Sigmoid colon (tissue), 7 donors: ENCODE data around the gene ERGIC3. TPM values are rescaled to one million over a fixed set of nuclear protein-coding genes. Genes with fewer than 3 reads are reported as not detected.

Source experiments
- DNase-seq: peaks from one replicate; pipeline ENCODE4 v3.0.0-alpha.2; 2019
- H3K27ac ChIP-seq, 4 donors: fragments of 200-600 bp; sonication (generic); one replicate each; pipeline ENCODE4 v1.5.1; 2016 to 2019; ENCODE audit warnings: mild to moderate bottlenecking in 1 of 4
- H3K27me3 ChIP-seq, 3 donors: fragments of 200-600 bp; sonication (generic); one replicate each; pipeline ENCODE4 v1.5.1; 2019; ENCODE audit warnings: mild to moderate bottlenecking in 1 of 3
- H3K36me3 ChIP-seq, 4 donors: fragments of 200-600 bp; sonication (generic); one replicate each; pipeline ENCODE4 v1.5.1; 2016 to 2019
- H3K4me1 ChIP-seq, 4 donors: fragments of 200-600 bp; sonication (generic); one replicate each; pipeline ENCODE4 v1.5.1; 2017 to 2019
- H3K4me3 ChIP-seq, 4 donors: fragments of 200-600 bp; sonication (generic); one replicate each; pipeline ENCODE4 v1.5.1; 2017 to 2019; ENCODE audit warnings: mild to moderate bottlenecking in 2 of 4, moderate library complexity in 1 of 4
- H3K9me3 ChIP-seq, 4 donors: fragments of 200-600 bp in 3 of 4; sonication (generic) in 3 of 4; one replicate each; pipeline versions ENCODE4 v1.5.1 to v1.6.1; 2013 to 2019
- CTCF ChIP-seq, 4 experiments: fragments of 450-650 bp in 3 of 4; fragments of 200-600 bp in 1 of 4; IDR thresholded peaks; one replicate each; pipeline ENCODE4 v1.5.1; 2016 to 2019; ENCODE audit warnings: antibody characterized with exemption in 4 of 4, mild to moderate bottlenecking in 3 of 4, moderate library complexity in 2 of 4
- EP300 ChIP-seq, 4 donors: sonication (generic); formaldehyde crosslinking; IDR thresholded peaks; one replicate each; pipeline ENCODE4 v1.6.1; 2017; ENCODE audit warnings: antibody characterized with exemption in 4 of 4
- POLR2A ChIP-seq, 2 donors: fragments of 450-650 bp; IDR thresholded peaks; one replicate each; pipeline ENCODE4 v1.6.1; 2016; ENCODE audit warnings: antibody characterized with exemption in 2 of 2, mild to moderate bottlenecking in 2 of 2, moderate library complexity in 2 of 2
- POLR2AphosphoS5 ChIP-seq, 4 donors: sonication (generic); formaldehyde crosslinking; IDR thresholded peaks; one replicate each; pipeline ENCODE4 v1.6.1; 2017; ENCODE audit warnings: antibody characterized with exemption in 4 of 4
- WGBS, 2 donors: extraction: QIAGEN DNeasy Blood & Tissue Kit; methylation state at CpG; one replicate each; pipeline ENCODE4 v1.1.7; 2013; 5-methylcytosine and 5-hydroxymethylcytosine counted together
- intact Hi-C: fragments of 100-400 bp; cut with DNase I; formaldehyde crosslinking; loops from one replicate; pipeline ENCODE4 v1.15.1; 2023
- polyA plus RNA-seq, 3 donors: library from polyadenylated mRNA; stranded (reverse); fragments of 200-250 nt; gene quantifications; one replicate each; pipeline ENCODE4 v1.2.3, GENCODE V29; 2013
- total RNA-seq, 4 donors: library from RNA; depleted of rRNA; stranded (reverse); fragments of >200 nt; gene quantifications; one replicate each; pipeline ENCODE4 v1.1.0, GENCODE V29; 2016
- donor health status: healthy with polysubstance abuse.
- donor health status: Bipolar disorder and iron deficiency.
- donor health status: healthy.

The ERGIC3 gene
- total and polyA plus RNA-seq, 7 donors = 113 to 230 (median 184) TPM

- no peak for DNase-seq
- intact Hi-C loops = no loop called here
- H3K4me3 ChIP-seq = no peak overlapping the region
These were observed 19.4 kb downstream of the ERGIC3 start for GRCh38 chr20:35561268-35561667.

GRCh38 chr20:35561671-35562070 is 19.8 kb downstream of the ERGIC3 start:
- DNase-seq = no peak

More at GRCh38 chr20:35561268-35561667, 19.4 kb downstream of the ERGIC3 start:
- H3K36me3 ChIP-seq = peaks cover 0 to 27% (median 13%) of the 10 kb centered on the region in 4 donors
- no peak overlapping the region for H3K27ac ChIP-seq
- no peaks in the 10 kb centered on the region for H3K27me3 ChIP-seq
- TF ChIP-seq CTCF (IDR thresholded peaks at IDR 0.05) (no peak), POLR2AphosphoS5 (IDR thresholded peaks at IDR 0.05) (no peak), EP300 (IDR thresholded peaks at IDR 0.05) (no peak)
- H3K9me3 ChIP-seq = no peaks in the 10 kb centered on the region
- peaks cover 0 to 4% (median 0%) of the 10 kb centered on the region in 4 donors for H3K4me1 ChIP-seq
- 14 to 36% methylated on average over 7 of the region's 7 CpGs for WGBS, 2 donors

GRCh38 chr20:35562541-35563110 is 20.7 kb downstream of the ERGIC3 start:
- no peaks in the 10 kb centered on the region for H3K27me3 ChIP-seq
- peaks cover 0 to 14% (median 3%) of the 10 kb centered on the region in 4 donors for H3K36me3 ChIP-seq
- DNase-seq = no peak
- TF ChIP-seq EP300 (IDR thresholded peaks at IDR 0.05) = no peak
- no peak for TF ChIP-seq CTCF (IDR thresholded peaks at IDR 0.05)
- TF ChIP-seq POLR2AphosphoS5 (IDR thresholded peaks at IDR 0.05) = no peak
- no peak for TF ChIP-seq POLR2A (IDR thresholded peaks at IDR 0.05)
- no peak overlapping the region for H3K4me3 ChIP-seq
- H3K27ac ChIP-seq = no peak overlapping the region
- 84% methylated on average over 10 of the region's 10 CpGs for WGBS, 2 donors
- peaks cover 0 to 4% (median 0%) of the 10 kb centered on the region in 4 donors for H3K4me1 ChIP-seq
- intact Hi-C loops = no loop called here
- H3K9me3 ChIP-seq = no peaks in the 10 kb centered on the region

More at GRCh38 chr20:35561671-35562070, 19.8 kb downstream of the ERGIC3 start:
- Histone ChIP-seq H3K4me3 (no peak overlapping the region), H3K27me3 (no peaks in the 10 kb centered on the region), H3K27ac (no peak overlapping the region), H3K4me1 (peaks cover 0 to 4% (median 0%) of the 10 kb centered on the region in 4 donors), H3K36me3 (peaks cover 0 to 23% (median 10%) of the 10 kb centered on the region in 4 donors), H3K9me3 (no peaks in the 10 kb centered on the region)
- WGBS, 2 donors = 26 to 64% methylated on average over 5 of the region's 5 CpGs
- intact Hi-C loops = no loop called here
- TF ChIP-seq CTCF (IDR thresholded peaks at IDR 0.05) (no peak), POLR2A (IDR thresholded peaks at IDR 0.05) (no peak), EP300 (IDR thresholded peaks at IDR 0.05) (no peak), POLR2AphosphoS5 (IDR thresholded peaks at IDR 0.05) (no peak)

- Histone ChIP-seq H3K9me3 (no peaks in the 10 kb centered on the region), H3K36me3 (peaks cover 0 to 2% (median 0%) of the 10 kb centered on the region in 4 donors), H3K27me3 (no peaks in the 10 kb centered on the region), H3K4me1 (peaks cover 0 to 4% (median 0%) of the 10 kb centered on the region in 4 donors), H3K4me3 (no peak overlapping the region), H3K27ac (no peak overlapping the region)
- no peak for TF ChIP-seq CTCF (IDR thresholded peaks at IDR 0.05)
- TF ChIP-seq POLR2AphosphoS5 (IDR thresholded peaks at IDR 0.05) = no peak
- no peak for TF ChIP-seq EP300 (IDR thresholded peaks at IDR 0.05)
- no peak for TF ChIP-seq POLR2A (IDR thresholded peaks at IDR 0.05)
- no peak for DNase-seq
- 90 to 93% methylated on average over 10 of the region's 10 CpGs for WGBS, 2 donors
- intact Hi-C loops = no loop called here
These were observed 22.0 kb downstream of the ERGIC3 start for GRCh38 chr20:35563834-35564233.

GRCh38 chr20:35564905-35565304 is 23.0 kb downstream of the ERGIC3 start:
- Histone ChIP-seq H3K4me1 (peaks cover 0 to 4% (median 0%) of the 10 kb centered on the region in 4 donors), H3K4me3 (no peak overlapping the region), H3K36me3 (no peaks in the 10 kb centered on the region), H3K27me3 (no peaks in the 10 kb centered on the region), H3K27ac (no peak overlapping the region), H3K9me3 (no peaks in the 10 kb centered on the region)
- DNase-seq = no peak
- intact Hi-C loops = no loop called here
- TF ChIP-seq POLR2AphosphoS5 (IDR thresholded peaks at IDR 0.05) (no peak), CTCF (IDR thresholded peaks at IDR 0.05) (no peak), POLR2A (IDR thresholded peaks at IDR 0.05) (no peak), EP300 (IDR thresholded peaks at IDR 0.05) (no peak)
- 94 to 96% methylated on average over 7 of the region's 7 CpGs for WGBS, 2 donors
